Upper lobe of left lung (tissue), 6 donors: ENCODE data around the gene TNFAIP8L3. TPM values are rescaled to one million over a fixed set of nuclear protein-coding genes. Genes with fewer than 3 reads are reported as not detected.
"Not testable (repeated sequence)": the region's sequence is repeated elsewhere in the genome, so short reads cannot be mapped to it uniquely, and the experiment has no call there.

Source experiments
- ATAC-seq, 2 donors: fragments of 200-7000 bp; cut with Tn5 transposase; one replicate each; pipeline ENCODE4 v1.9.1; 2022; ENCODE audit warnings: mild to moderate bottlenecking in 2 of 2, moderate library complexity in 2 of 2; ENCODE audit not compliant: low FRiP score in 2 of 2
- DNase-seq, 2 donors: peaks; one replicate each; pipeline ENCODE4 v3.0.0-alpha.2; 2019 to 2020
- H3K27ac ChIP-seq, 4 donors: fragments of 200-600 bp; sonication (generic); one replicate each; pipeline ENCODE4 v1.5.1; 2016 to 2019
- H3K27me3 ChIP-seq, 4 donors: fragments of 200-600 bp; sonication (generic); one replicate each; pipeline ENCODE4 v1.5.1; 2017 to 2019
- H3K36me3 ChIP-seq, 4 donors: fragments of 200-600 bp; sonication (generic); one replicate each; pipeline ENCODE4 v1.5.1; 2016 to 2019
- H3K4me1 ChIP-seq, 4 donors: fragments of 200-600 bp; sonication (generic); one replicate each; pipeline ENCODE4 v1.5.1; 2018 to 2019
- H3K4me3 ChIP-seq, 4 donors: fragments of 200-600 bp; sonication (generic); one replicate each; pipeline ENCODE4 v1.5.1; 2017 to 2019; ENCODE audit warnings: mild to moderate bottlenecking in 2 of 4, moderate library complexity in 1 of 4
- H3K9me3 ChIP-seq, 4 donors: fragments of 200-600 bp; sonication (generic); one replicate each; pipeline ENCODE4 v1.5.1; 2018 to 2019
- EP300 ChIP-seq, 4 donors: sonication (generic); formaldehyde crosslinking; IDR thresholded peaks; one replicate each; pipeline ENCODE4 v1.5.1; 2017; ENCODE audit warnings: antibody characterized with exemption in 4 of 4, control low read depth in 2 of 4
- POLR2A ChIP-seq, 4 donors: fragments of 450-650 bp; IDR thresholded peaks; one replicate each; pipeline ENCODE4 v1.5.1; 2016 to 2017; ENCODE audit warnings: antibody characterized with exemption in 4 of 4, mild to moderate bottlenecking in 2 of 4
- POLR2AphosphoS5 ChIP-seq, 2 donors: sonication (generic); formaldehyde crosslinking; IDR thresholded peaks; one replicate each; pipeline ENCODE4 v1.5.1; 2017; ENCODE audit warnings: antibody characterized with exemption in 2 of 2
- WGBS, 2 donors: methylation state at CpG; one replicate each; pipeline ENCODE4 v1.1.5; 2017 to 2018; 5-methylcytosine and 5-hydroxymethylcytosine counted together
- total RNA-seq, 6 donors: library from RNA; depleted of rRNA in 4 of 6; stranded (reverse); fragments of >200 nt in 4 of 6; gene quantifications; one replicate each; pipeline versions ENCODE4 v1.1.0 to v1.2.1, GENCODE V29; 2016 to 2021
- TF ChIP-seq, protein P1 (sequence below), 6 experiments: fragments of 450-650 bp in 4 of 6; fragments of 200-600 bp in 2 of 6; sonication (generic) in 2 of 6; IDR thresholded peaks; one replicate each; pipeline ENCODE4 v1.5.1; 2016 to 2019; ENCODE audit warnings: antibody characterized with exemption in 6 of 6
- donor health status: DM: no; HTN: no; CAD: no; lungs with moderate emphysema.
- donor health status: DM: no; HTN: yes; CAD: no; lungs with severe emphysema.

Gene TNFAIP8L3
- total RNA-seq = 10 to 100 TPM in 1 of 6 donors, 1 to 10 TPM in 5; 4.2 to 12.4 (median 7.1) TPM

DNA sequence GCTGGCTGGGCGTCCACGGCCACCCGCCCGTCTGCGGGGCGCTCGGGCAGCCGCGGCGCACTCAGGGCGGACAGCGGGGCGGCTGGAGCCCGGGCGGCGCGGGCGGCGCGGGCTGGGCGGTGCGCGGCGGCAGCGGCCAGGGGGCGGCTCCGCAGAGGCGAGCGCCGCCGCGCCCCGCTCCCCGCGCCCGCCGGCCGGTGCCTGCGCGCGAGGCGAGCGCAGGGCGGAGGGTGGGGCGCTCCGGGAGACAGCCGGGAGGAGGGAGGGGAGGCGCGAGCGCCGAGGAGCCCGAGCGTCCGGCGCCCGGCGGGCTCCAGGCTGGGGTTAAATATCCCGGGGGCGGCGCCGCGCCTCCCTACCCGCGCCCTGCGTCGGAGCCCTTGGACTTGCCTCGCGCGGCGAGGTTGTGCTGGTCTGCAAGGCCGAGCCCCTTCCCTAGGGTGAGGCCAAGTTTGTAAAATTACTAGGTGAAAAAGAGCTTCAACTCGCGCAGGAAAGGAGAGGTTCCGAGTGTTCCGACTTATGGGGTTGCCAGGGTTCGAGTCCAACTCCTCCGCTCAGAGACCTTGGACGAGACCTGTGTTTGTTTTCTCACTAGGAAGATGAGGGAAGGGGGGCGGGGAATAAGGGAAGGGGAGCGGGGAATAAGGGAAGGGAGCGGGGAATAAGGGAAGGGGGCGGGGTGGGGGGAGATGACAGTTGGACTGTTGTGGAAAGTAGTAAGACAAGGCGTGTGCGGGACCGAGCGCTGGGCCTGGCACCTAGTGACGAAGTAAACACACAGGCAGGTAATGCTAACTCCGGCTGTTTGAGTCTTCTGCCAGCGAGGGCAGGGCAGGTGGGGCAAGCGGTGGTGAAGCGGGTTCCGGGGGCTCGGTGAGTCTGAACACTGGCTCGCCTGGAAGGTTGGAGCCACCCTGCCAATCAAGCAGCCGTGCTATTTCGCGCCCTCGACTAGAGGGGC is at the start of gene TNFAIP8L3:
Gene TNFAIP8L3, minus strand, starts transcription at position 301 of the 964 bp plus-strand sequence. CDS start 311 bp downstream, outside the sequence.
- no peak for TF ChIP-seq POLR2AphosphoS5 (IDR thresholded peaks at IDR 0.05)
- TF ChIP-seq POLR2A (IDR thresholded peaks at IDR 0.05) = peak in 1 of 4 donors; percentile 19
- Histone ChIP-seq H3K4me3 (peak within 1 kb of the TSS; percentile 42 to 58 (median 55)), H3K4me1 (peaks cover 0 to 24% (median 17%) of the 10 kb centered on the region in 4 donors), H3K27me3 (peaks cover 0 to 17% (median 6%) of the 10 kb centered on the region in 4 donors), H3K27ac (peak within 1 kb of the TSS; percentile 58 to 77 (median 66)), H3K9me3 (no peaks in the 10 kb centered on the region), H3K36me3 (no peaks in the 10 kb centered on the region)
- 5 to 8% methylated on average over 27 to 45 of the region's 98 CpGs for WGBS, 2 donors
- peak in 1 of 2 donors; percentile 90 for DNase-seq
- ATAC-seq = peak in 1 of 2 donors; percentile 84

DNA sequence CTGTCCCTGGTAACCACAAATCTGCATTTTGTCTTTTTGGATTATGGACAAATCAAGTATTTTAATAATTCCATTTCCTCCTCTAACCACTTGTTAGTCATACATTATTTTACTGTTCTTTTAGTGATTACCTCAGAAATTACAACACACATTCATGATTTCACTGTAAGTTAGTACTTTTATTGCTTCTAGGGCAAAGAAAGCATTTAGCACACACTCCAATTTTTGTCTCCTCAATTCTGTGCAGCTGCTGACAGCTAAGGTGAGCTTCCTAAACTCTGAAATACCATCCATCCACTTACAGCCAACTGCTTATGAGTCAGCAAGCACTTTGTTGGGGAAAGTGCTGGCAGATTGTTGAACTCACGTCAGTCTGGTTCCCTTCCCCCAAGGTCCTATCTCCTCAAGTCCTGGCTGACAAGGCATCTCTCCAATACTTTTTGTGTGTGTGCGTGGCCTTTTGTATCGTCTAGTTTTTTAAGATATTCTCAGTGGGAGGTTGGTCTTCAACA is 49.4 kb upstream of the TNFAIP8L3 start:
- H3K27ac ChIP-seq = no peak overlapping the region
- H3K27me3 ChIP-seq = no peaks in the 10 kb centered on the region
- 67 to 74% methylated on average over 3 of the region's 3 CpGs for WGBS, 2 donors
- TF ChIP-seq EP300 (IDR thresholded peaks at IDR 0.05) (no peak), POLR2AphosphoS5 (IDR thresholded peaks at IDR 0.05) (no peak), POLR2A (IDR thresholded peaks at IDR 0.05) (no peak)
- TF ChIP-seq, protein P1, sequence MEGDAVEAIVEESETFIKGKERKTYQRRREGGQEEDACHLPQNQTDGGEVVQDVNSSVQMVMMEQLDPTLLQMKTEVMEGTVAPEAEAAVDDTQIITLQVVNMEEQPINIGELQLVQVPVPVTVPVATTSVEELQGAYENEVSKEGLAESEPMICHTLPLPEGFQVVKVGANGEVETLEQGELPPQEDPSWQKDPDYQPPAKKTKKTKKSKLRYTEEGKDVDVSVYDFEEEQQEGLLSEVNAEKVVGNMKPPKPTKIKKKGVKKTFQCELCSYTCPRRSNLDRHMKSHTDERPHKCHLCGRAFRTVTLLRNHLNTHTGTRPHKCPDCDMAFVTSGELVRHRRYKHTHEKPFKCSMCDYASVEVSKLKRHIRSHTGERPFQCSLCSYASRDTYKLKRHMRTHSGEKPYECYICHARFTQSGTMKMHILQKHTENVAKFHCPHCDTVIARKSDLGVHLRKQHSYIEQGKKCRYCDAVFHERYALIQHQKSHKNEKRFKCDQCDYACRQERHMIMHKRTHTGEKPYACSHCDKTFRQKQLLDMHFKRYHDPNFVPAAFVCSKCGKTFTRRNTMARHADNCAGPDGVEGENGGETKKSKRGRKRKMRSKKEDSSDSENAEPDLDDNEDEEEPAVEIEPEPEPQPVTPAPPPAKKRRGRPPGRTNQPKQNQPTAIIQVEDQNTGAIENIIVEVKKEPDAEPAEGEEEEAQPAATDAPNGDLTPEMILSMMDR (IDR thresholded peaks at IDR 0.05) = no peak
- H3K4me1 ChIP-seq = no peaks in the 10 kb centered on the region
- H3K9me3 ChIP-seq = peaks cover 0 to 5% (median 1%) of the 10 kb centered on the region in 4 donors
- H3K4me3 ChIP-seq = no peak overlapping the region
- no peak for DNase-seq
- H3K36me3 ChIP-seq = no peaks in the 10 kb centered on the region
- peak in 1 of 2 donors; percentile 24 for ATAC-seq

DNA sequence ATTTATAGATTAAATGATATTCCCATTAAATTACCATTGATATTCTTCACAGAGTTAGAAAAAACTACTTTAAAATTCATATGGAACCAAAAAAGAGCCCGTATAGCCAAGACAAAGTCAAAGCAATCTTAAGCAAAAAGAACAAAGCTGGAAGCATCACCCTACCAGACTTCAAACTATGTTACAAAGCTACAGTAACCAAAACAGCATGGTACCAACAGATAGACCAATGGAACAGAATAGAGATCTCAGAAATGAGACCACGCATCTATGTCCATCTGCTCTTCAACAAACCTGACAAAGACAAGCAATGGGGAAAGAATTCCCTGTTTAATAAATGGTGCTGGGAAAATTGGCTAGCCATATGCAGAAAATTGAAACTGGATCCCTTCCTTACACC is 45.6 kb upstream of the TNFAIP8L3 start:
- DNase-seq, H3K4me1 ChIP-seq, H3K9me3 ChIP-seq, ATAC-seq, H3K27me3 ChIP-seq, H3K36me3 ChIP-seq, H3K4me3 ChIP-seq, H3K27ac ChIP-seq: not testable (repeated sequence)
- WGBS, 2 donors = 84 to 91% methylated on average over 2 of the region's 2 CpGs

DNA sequence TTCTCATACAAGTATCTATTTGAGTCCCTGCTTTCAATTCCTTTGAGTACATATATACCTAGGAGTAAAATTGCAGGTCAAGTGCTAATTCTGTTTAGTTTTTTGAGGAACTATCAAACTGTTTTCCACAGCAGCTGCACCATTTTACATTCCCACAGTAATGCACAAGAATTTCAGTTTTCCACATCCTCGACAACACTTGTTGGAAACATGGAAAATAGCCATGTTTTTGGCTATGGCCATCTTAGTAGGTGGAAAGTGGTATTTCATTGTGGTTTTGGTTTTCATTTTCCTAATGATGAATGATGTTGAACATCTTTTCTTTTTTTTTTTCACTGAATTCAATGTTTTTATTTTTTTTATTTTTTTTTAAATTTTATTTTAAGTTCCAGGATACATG is 44.4 kb upstream of the TNFAIP8L3 start:
- DNase-seq = no peak
- WGBS, 2 donors = 89 to 91% methylated on average over 1 of the region's 1 CpG
- Histone ChIP-seq H3K27ac (no peak overlapping the region), H3K4me1 (no peaks in the 10 kb centered on the region), H3K4me3 (no peak overlapping the region), H3K36me3 (no peaks in the 10 kb centered on the region), H3K27me3 (no peaks in the 10 kb centered on the region), H3K9me3 (peaks cover 0 to 5% (median 1%) of the 10 kb centered on the region in 4 donors)
- no peak for ATAC-seq
- TF ChIP-seq POLR2A (IDR thresholded peaks at IDR 0.05) = no peak
- no peak for TF ChIP-seq POLR2AphosphoS5 (IDR thresholded peaks at IDR 0.05)
- no peak for TF ChIP-seq EP300 (IDR thresholded peaks at IDR 0.05)
- TF ChIP-seq, protein P1 (IDR thresholded peaks at IDR 0.05) = no peak

DNA sequence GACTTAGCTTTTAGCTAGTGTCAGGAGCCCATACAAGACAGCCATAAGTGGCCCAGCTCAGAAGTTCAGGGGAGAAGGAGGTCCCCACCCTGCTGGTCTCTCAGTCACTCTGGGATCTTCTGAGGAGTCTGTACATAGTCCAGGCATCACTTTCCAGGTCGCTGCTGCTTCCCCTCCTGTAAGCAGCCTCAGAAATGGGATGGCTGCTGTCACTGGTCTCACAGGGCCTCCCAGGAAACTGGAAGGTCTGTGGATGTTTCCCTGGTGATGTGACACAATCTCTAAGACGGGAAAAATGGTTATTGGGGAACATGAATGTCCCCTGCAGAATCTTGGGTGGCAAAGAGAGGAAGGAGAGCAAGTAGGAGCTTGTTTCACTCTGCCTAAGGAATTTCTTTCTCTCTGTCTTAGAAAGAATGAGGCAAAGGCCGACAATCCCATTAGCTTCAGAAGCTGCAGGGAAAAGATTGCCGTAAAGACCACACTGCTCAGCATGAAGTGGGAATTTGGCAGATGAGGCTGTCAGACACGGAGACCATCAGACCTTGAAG is 43.2 kb upstream of the TNFAIP8L3 start:
- WGBS, 2 donors = 71 to 73% methylated on average over 5 of the region's 5 CpGs

DNA sequence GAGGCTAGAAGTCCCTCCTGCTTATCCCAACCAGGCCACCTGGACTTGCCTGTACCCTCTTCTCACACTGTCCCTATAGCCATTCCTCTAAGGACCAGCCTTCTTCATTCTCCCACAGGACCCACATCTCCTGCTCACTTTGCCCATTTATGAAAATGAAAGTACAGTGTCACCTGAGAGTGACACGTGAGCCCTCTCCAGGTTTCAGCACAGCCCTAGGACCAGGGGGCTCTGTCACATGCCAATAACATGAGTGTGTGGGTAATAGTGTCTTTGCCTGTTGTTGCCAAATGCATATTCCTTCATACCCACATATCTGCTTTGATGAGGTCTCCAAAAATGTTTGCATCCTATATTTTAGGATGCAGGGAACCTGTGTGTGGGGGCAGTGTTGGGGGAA is 42.3 kb upstream of the TNFAIP8L3 start:
- WGBS, 2 donors = 55 to 64% methylated on average over 1 of the region's 1 CpG

More for the DNA sequence above, 43.2 kb upstream of the TNFAIP8L3 start:
- no peak overlapping the region for H3K4me3 ChIP-seq
- peaks cover 0 to 5% (median 1%) of the 10 kb centered on the region in 4 donors for H3K9me3 ChIP-seq
- H3K27me3 ChIP-seq = no peaks in the 10 kb centered on the region
- no peak overlapping the region for H3K27ac ChIP-seq
- H3K36me3 ChIP-seq = no peaks in the 10 kb centered on the region
- ATAC-seq = no peak
- no peak for DNase-seq
- H3K4me1 ChIP-seq = peaks cover 0 to 1% (median 0%) of the 10 kb centered on the region in 4 donors
- no peak for TF ChIP-seq EP300 (IDR thresholded peaks at IDR 0.05)
- no peak for TF ChIP-seq POLR2AphosphoS5 (IDR thresholded peaks at IDR 0.05)
- TF ChIP-seq POLR2A (IDR thresholded peaks at IDR 0.05) = no peak

More for the DNA sequence above, 42.3 kb upstream of the TNFAIP8L3 start:
- Histone ChIP-seq H3K9me3 (peaks cover 0 to 5% (median 1%) of the 10 kb centered on the region in 4 donors), H3K4me1 (peaks cover 0 to 6% (median 2%) of the 10 kb centered on the region in 4 donors), H3K27ac (no peak overlapping the region), H3K36me3 (no peaks in the 10 kb centered on the region), H3K4me3 (no peak overlapping the region), H3K27me3 (no peaks in the 10 kb centered on the region)
- ATAC-seq = no peak
- no peak for DNase-seq
- TF ChIP-seq EP300 (IDR thresholded peaks at IDR 0.05) (no peak), POLR2AphosphoS5 (IDR thresholded peaks at IDR 0.05) (no peak), POLR2A (IDR thresholded peaks at IDR 0.05) (no peak)
- TF ChIP-seq, protein P1 (IDR thresholded peaks at IDR 0.05) = no peak
